Suprapubic skin (tissue), 4 donors: Measurements from ENCODE around the gene MEAK7. TPM values are rescaled to one million over a fixed set of nuclear protein-coding genes. Genes with fewer than 3 reads are reported as not detected.
"Not testable (repeated sequence)": the region's sequence is repeated elsewhere in the genome, so short reads cannot be mapped to it uniquely, and the experiment has no call there.

Experiments
- DNase-seq, 2 donors: peaks; one replicate each; pipeline ENCODE4 v3.0.0-alpha.2; 2019; ENCODE audit warnings: low spot score in 2 of 2
- H3K27ac ChIP-seq: fragments of 200-600 bp; sonication (generic); one replicate; pipeline ENCODE4 v1.5.1; 2019
- H3K27me3 ChIP-seq: fragments of 200-600 bp; sonication (generic); one replicate; pipeline ENCODE4 v1.5.1; 2019
- H3K36me3 ChIP-seq: fragments of 200-600 bp; sonication (generic); one replicate; pipeline ENCODE4 v1.5.1; 2019
- H3K4me1 ChIP-seq: fragments of 200-600 bp; sonication (generic); one replicate; pipeline ENCODE4 v1.5.1; 2019
- H3K4me3 ChIP-seq: fragments of 200-600 bp; sonication (generic); one replicate; pipeline ENCODE4 v1.5.1; 2019; ENCODE audit warnings: mild to moderate bottlenecking
- H3K9me3 ChIP-seq: fragments of 200-600 bp; sonication (generic); one replicate; pipeline ENCODE4 v1.5.1; 2019
- EP300 ChIP-seq: sonication (generic); formaldehyde crosslinking; IDR thresholded peaks from one replicate; pipeline ENCODE4 v1.6.1; 2017; ENCODE audit warnings: antibody characterized with exemption
- POLR2A ChIP-seq, 2 donors: fragments of 450-650 bp; IDR thresholded peaks; one replicate each; pipeline ENCODE4 v1.6.1; 2017; ENCODE audit warnings: antibody characterized with exemption in 2 of 2, mild to moderate bottlenecking in 2 of 2, moderate library complexity in 2 of 2
- POLR2AphosphoS5 ChIP-seq, 3 donors: sonication (generic); formaldehyde crosslinking; IDR thresholded peaks; one replicate each; pipeline ENCODE4 v1.6.1; 2017; ENCODE audit warnings: antibody characterized with exemption in 3 of 3
- WGBS: methylation state at CpG from one replicate; pipeline ENCODE4 v1.1.5; 2018; 5-methylcytosine and 5-hydroxymethylcytosine counted together
- total RNA-seq, 4 donors: library from RNA; depleted of rRNA; stranded (reverse); fragments of >200 nt; gene quantifications; one replicate each; pipeline ENCODE4 v1.1.0, GENCODE V29; 2016
- TF ChIP-seq, protein P1 (sequence below), 2 donors: fragments of 200-600 bp in 1 of 2; fragments of 450-650 bp in 1 of 2; sonication (generic) in 1 of 2; IDR thresholded peaks; one replicate each; pipeline ENCODE4 v1.5.1; 2016 to 2019; ENCODE audit warnings: antibody characterized with exemption in 2 of 2, mild to moderate bottlenecking in 1 of 2, moderate library complexity in 1 of 2

Gene MEAK7
- total RNA-seq, 4 donors from 2014 or later, result 9.2 to 17.9 (median 13.6) TPM

GRCh38 chr16:84520725-84521496 is 16.5 kb upstream of the MEAK7 start:
- TF ChIP-seq, protein P1, sequence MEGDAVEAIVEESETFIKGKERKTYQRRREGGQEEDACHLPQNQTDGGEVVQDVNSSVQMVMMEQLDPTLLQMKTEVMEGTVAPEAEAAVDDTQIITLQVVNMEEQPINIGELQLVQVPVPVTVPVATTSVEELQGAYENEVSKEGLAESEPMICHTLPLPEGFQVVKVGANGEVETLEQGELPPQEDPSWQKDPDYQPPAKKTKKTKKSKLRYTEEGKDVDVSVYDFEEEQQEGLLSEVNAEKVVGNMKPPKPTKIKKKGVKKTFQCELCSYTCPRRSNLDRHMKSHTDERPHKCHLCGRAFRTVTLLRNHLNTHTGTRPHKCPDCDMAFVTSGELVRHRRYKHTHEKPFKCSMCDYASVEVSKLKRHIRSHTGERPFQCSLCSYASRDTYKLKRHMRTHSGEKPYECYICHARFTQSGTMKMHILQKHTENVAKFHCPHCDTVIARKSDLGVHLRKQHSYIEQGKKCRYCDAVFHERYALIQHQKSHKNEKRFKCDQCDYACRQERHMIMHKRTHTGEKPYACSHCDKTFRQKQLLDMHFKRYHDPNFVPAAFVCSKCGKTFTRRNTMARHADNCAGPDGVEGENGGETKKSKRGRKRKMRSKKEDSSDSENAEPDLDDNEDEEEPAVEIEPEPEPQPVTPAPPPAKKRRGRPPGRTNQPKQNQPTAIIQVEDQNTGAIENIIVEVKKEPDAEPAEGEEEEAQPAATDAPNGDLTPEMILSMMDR (IDR thresholded peaks at IDR 0.05), result no peak
- whole genome bisulfite sequencing, result 26% methylated on average over 10 of the region's 17 CpGs
- no peak overlapping the region for H3K4me3 ChIP-seq
- no peaks in the 10 kb centered on the region for H3K9me3 ChIP-seq
- H3K36me3 ChIP-seq, result no peaks in the 10 kb centered on the region
- H3K27ac ChIP-seq, result no peak overlapping the region
- no peak for DNase-seq
- H3K27me3 ChIP-seq, result no peaks in the 10 kb centered on the region
- no peaks in the 10 kb centered on the region for H3K4me1 ChIP-seq

- H3K4me3 ChIP-seq, result no peak overlapping the region
- DNase-seq, result no peak
- TF ChIP-seq, protein P1 (IDR thresholded peaks at IDR 0.05), result no peak
- TF ChIP-seq POLR2AphosphoS5 (IDR thresholded peaks at IDR 0.05), result no peak
- TF ChIP-seq EP300, result no peak
- TF ChIP-seq POLR2A (IDR thresholded peaks at IDR 0.05), result no peak
- H3K36me3 ChIP-seq, result no peaks in the 10 kb centered on the region
- no peaks in the 10 kb centered on the region for H3K9me3 ChIP-seq
- H3K27ac ChIP-seq, result no peak overlapping the region
- no peaks in the 10 kb centered on the region for H3K27me3 ChIP-seq
- WGBS, result 82% methylated on average over 11 of the region's 11 CpGs
- no peaks in the 10 kb centered on the region for H3K4me1 ChIP-seq
Observed at GRCh38 chr16:84519855-84520254, 15.4 kb upstream of the MEAK7 start.

DNA sequence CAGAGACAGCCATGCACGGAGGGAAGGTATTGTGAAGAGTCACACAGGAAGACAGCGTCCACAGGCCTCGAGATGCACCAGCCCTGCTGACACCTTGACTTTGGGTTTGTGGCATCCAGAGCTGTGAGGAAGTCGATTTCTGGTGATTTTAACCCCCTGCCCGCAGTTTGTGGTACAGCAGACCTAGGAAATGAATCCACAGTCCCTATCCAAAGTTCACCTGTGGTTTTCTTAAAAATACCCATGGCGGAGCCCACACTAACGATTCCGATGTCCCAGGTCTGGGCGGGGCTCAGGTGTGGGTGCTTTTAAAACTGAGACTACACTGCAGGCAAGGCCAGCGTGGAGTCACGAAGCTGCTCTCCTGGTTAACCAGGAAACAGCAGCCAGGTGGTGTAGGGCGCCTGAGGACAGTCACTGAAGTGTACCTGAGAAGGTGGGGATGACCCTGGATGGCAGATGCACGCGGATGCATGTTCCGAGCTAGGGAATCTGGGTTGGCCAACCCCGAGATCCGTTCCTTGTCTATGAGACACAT is 14.4 kb upstream of the MEAK7 start:
- Histone ChIP-seq H3K9me3 (no peaks in the 10 kb centered on the region), H3K4me1 (no peaks in the 10 kb centered on the region), H3K27me3 (no peaks in the 10 kb centered on the region), H3K27ac (no peak overlapping the region), H3K36me3 (no peaks in the 10 kb centered on the region), H3K4me3 (no peak overlapping the region)
- WGBS, result 90% methylated on average over 10 of the region's 17 CpGs
- DNase-seq, result no peak
- TF ChIP-seq POLR2A (IDR thresholded peaks at IDR 0.05), result no peak
- TF ChIP-seq, protein P1 (IDR thresholded peaks at IDR 0.05), result no peak
- TF ChIP-seq POLR2AphosphoS5 (IDR thresholded peaks at IDR 0.05), result no peak
- TF ChIP-seq EP300, result no peak

GRCh38 chr16:84518220-84518619 is 13.8 kb upstream of the MEAK7 start:
- H3K36me3 ChIP-seq, DNase-seq, H3K4me3 ChIP-seq, H3K27ac ChIP-seq, H3K4me1 ChIP-seq, H3K9me3 ChIP-seq, H3K27me3 ChIP-seq: not testable (repeated sequence)
- WGBS, result 81% methylated on average over 3 of the region's 3 CpGs

- Histone ChIP-seq H3K27ac (no peak overlapping the region), H3K27me3 (no peaks in the 10 kb centered on the region), H3K9me3 (no peaks in the 10 kb centered on the region), H3K4me1 (no peaks in the 10 kb centered on the region), H3K4me3 (no peak overlapping the region), H3K36me3 (no peaks in the 10 kb centered on the region)
- no peak for DNase-seq
- WGBS, result 83% methylated on average over 12 of the region's 12 CpGs
- TF ChIP-seq EP300 (no peak), POLR2A (IDR thresholded peaks at IDR 0.05) (no peak), POLR2AphosphoS5 (IDR thresholded peaks at IDR 0.05) (no peak)
- TF ChIP-seq, protein P1 (IDR thresholded peaks at IDR 0.05), result no peak
Observed at GRCh38 chr16:84517366-84517765, 12.9 kb upstream of the MEAK7 start.
